GM19452 (cell line): Measurements from ENCODE around the gene IER2.
A peak's percentile ranks its signal among the peaks of the same experiment; 100 is the strongest.
"Not testable (repeated sequence)": the region's sequence is repeated elsewhere in the genome, so short reads cannot be mapped to it uniquely, and the experiment has no call there.

ENCODE experiments used
- ATAC-seq: cut with Tn5 transposase; IDR thresholded peaks from one replicate; pipeline ENCODE4 v1.9.1; 2021; ENCODE audit not compliant: unreplicated experiment

The IER2 gene

DNA sequence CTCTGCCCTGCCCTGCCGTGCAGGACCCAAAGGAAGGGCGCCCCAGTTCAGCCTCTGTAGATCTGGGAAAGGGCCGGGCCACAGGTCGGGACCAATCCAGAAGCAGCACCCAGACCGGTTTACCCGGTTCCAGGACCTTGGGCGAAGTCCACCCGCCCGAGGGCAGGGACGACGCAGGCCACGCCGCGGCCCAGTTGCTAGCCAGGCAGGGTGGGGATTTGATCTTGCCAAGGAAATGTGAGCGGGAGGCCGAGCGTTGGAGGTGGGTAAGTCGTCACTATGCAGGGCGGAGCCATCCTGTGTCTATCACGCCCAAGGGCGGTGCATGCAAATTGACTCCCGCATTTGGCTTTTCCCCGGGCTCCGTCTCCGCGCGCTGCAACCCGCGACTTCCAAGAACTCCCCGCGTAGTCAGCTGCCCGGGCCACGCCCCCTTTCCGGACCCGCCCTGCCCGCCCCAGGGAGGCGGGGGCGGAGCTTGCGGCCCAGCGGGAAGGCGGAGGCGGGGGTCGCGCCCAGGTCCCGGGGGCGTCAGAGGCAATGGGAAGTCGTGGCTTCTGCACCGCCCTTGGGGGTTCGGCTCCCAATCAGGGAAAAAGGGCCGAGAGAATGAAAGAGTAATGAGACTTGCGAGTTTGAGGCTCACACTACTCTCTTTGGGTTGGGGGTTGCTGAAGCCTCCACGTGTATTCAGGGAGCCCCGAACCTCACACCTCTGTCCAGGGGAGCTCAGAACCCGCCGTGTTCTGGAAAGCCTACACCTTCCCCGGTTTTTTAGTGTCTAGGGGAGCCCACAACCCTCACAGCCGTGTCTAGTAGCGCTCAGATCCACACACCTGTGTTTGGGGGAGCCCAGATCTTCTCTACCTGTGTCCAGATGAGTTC, 12.8 kb downstream of the IER2 start:
- peak; percentile 44 for ATAC-seq

- ATAC-seq = no peak
Measured at GRCh38 chr19:13163609-13164342, 13.6 kb downstream of the IER2 start.

GRCh38 chr19:13164343-13165161, 14.3 kb downstream of the IER2 start:
- ATAC-seq = no peak

DNA sequence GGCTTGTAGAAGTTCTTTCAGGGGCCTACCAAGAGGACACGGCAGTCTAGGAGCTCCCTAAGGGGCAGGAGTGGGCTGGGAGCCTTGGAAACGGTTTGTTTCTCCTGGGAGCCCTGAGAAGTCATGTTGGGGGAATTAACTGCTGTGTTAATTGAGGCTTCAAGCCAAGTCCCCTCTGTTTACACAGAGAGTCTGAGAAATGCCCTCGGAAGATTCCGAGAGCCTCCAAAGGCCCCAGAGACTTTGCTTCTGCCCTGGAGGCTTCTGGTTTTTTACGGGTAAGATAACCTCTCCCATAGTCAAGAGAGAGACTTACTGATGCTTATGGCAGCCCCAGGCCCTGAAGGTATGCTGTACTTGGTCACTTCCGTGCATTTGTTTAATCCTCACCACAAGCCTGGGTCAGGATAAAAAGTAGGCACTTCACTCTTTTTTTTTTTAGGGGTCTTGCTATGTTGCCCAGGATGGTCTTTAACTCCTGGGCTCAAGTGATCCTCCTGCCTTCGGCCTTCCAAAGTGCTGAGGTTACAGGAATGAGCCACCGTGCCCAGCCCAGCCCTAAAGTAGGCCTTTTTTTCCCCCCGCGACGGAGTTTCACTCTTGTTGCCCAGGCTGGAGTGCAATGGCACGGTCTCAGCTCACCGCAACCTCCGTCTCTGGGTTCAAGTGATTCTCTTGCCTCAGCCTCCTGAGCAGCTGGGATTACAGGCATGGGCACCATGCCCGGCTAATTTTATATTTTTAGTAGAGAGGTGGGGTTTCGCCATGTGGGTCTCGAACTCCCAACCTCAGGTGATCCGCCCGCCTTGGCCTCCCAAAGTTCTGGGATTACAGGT, 15.2 kb downstream of the IER2 start:
- ATAC-seq = no peak

DNA sequence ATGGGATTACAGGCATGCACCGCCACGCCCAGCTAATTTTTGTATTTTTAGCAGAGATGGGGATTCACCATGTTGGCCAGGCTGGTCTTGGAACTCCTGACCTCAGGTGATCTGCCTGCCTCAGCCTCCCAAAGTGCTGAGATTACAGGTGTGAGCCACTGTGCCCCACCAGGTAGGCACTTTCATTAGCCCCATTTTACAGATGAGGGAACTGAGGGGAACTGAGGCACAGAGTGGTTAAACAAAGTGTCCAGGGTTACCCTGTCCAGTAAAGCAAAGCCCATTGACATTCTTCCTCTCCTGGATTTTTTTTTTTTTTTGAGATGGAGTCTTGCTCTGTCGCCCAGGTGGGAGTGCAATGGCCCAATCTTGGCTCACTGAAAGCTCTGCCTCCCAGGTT, 15.9 kb downstream of the IER2 start:
- not testable (repeated sequence) for ATAC-seq

GRCh38 chr19:13169769-13170168, 19.6 kb downstream of the IER2 start:
- no peak for ATAC-seq

DNA sequence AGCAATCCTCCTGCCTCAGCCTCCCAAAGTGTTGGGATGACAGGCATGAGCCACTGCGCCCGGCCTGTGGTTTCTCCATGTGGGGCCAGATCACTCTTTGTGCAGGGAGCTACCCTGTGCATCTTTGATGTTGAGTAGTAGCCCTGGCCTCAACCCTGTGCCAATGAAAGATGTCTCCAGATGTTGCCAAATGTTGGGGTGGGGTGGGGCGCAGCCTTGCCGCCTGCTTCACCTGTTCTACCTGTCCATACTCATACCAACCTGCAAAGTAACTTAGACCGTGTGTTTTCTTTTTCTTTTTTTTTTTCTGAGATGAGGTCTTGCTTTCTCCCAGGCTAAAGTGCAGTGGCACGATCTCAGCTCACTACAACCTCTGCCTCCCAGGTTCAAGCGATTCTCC, 20.9 kb downstream of the IER2 start:
- no peak for ATAC-seq

DNA sequence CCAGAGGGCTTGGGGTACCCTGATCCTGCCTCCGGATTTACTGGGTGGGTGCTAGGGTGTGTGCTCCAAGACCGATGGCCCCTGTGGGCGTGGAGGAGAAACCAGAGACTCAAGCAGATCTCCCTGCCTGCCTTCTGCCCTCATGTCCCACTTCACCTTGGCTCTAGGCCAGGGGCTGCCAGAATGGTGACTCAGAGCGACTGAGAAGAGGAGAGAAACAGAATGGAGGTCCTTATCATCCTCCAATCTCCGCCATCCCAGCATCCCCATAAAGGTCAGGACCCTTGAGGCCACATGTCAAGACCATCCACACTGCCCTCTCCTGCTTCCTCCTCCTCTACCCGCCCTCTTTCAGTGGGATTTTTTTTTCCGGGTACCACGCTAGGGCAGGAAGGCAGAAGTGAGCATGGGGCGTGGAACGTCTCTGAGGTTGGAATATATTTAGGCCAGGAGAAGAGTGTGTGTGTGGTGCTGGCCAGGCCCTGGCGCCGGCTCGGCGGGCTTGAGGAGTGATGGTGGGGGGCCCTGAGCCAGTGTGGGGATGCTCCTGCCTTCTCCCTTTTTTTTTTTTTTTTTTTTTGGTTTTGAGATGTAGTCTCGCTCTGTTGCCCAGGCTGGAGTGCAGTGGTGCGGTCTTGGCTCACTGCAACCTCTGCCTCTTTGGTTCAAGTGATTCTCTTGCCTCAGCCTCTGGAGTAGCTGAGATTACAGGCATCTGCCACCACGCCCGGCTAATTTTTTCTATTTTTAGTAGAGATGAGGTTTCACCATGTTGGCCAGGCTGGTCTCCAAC, 22.3 kb downstream of the IER2 start:
- no peak for ATAC-seq

DNA sequence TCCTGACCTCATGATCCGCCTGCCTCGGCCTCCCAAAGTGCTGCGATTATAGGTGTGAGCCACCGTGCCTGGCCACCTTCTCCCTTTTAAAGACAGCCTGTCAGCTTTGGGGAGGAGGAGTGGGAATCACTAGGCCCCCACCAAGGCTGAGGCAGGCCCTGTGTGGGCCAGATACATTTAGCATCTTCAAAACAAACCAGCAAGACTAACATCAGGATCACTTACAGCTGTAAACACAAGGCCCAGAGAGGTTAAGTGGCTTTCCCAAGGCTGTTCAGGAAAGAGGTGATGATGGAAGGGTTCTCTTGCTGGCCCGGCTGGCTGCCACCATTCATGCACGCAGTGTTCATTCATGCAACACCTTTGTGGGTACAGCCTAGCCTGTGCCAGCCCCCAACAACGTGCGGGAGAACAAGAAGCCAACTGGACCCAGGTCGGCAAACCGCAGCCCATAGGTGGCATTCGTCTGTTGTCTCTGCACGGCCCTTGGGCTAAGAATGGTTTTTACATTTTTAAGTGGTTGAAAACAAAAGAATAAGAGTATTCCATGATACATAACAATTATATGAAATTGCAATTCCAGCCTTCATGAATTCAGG, 23.0 kb downstream of the IER2 start:
- ATAC-seq = no peak

- no peak for ATAC-seq
Measured at GRCh38 chr19:13176345-13176744, 26.1 kb downstream of the IER2 start.

GRCh38 chr19:13177584-13177983, 27.4 kb downstream of the IER2 start:
- ATAC-seq = not testable (repeated sequence)

DNA sequence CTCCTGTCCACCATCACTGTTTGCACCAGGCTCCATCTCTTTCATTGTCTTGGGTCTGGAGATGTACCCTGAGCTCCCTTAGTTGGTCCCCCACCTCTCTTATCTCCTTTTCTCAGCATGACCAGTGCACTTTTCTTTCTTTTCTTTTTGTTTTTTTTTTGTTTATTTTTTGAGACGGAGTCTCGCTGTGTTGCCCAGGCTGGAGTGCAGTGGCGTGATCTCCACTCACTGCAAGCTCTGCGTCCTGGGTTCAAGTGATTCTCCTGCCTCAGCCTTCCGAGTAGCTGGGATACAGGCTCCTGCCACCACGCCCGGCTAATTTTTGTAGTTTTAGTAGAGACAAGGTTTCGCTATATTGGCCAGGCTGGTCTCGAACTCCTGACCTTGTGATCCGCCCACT, 28.1 kb downstream of the IER2 start:
- ATAC-seq = not testable (repeated sequence)

- ATAC-seq = no peak
Measured at GRCh38 chr19:13181747-13182388, 31.7 kb downstream of the IER2 start.

DNA sequence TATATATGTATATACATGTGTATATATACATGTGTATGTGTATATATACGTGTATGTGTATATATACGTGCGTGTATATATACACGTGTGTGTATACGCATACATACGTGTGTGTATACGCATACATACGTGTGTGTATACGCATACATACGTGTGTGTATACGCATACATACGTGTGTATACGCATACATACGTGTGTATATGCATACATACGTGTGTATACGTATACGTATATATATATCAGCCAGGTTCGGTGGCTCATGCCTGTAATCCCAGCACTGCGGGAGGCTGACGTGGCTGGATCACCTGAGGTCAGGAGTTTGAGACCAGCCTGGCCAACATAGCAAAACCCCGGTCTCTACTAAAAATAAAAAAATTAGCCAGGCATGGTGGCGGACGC, 34.7 kb downstream of the IER2 start:
- ATAC-seq = not testable (repeated sequence)

- not testable (repeated sequence) for ATAC-seq
Measured at GRCh38 chr19:13185763-13186657, 35.8 kb downstream of the IER2 start.

DNA sequence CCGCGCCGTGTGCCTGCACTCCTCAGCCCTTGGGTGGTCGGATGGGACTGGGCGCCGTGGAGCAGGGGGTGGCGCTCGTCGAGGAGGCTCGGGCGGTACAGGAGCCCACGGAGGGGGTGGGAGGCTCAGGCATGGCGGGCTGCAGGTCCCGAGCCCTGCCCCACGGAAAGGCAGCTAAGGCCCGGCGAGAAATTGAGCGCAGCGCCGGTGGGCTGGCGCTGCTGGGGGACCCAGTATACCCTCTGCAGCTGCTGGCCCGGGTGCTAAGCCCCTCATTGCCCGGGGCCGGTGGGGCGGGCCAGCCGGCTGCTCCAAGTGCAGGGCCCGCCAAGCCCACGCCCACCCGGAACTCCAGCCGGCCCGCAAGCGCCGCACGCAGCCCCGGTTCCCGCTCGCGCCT, 36.5 kb downstream of the IER2 start:
- ATAC-seq = not testable (repeated sequence)

GRCh38 chr19:13187419-13187818, 37.2 kb downstream of the IER2 start:
- ATAC-seq = no peak

DNA sequence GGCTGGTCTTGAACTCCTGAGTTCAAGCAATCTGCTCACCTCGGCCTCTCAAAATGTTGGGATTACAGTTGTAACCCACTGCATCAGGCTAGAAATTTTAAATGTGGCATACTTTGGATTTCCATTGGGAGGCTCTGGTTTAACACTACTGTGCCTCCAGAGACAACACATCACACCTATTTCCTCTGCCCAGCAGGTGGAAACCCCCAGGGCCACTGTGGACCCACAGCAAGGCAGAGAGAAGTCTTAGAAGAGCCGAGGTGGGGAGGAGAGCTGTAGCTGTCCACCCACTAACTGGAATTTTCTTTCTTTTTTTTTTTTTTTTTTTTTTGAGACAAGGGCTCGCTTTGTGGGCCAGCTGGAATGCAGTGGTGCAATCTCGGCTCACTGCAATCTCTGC, 39.4 kb downstream of the IER2 start:
- no peak for ATAC-seq
